ENCODE data around the gene CDPF1. TPM values are rescaled to one million over a fixed set of nuclear protein-coding genes. Genes with fewer than 3 reads are reported as not detected.
"Not testable (repeated sequence)": the region's sequence is repeated elsewhere in the genome, so short reads cannot be mapped to it uniquely, and the experiment has no call there.

Gene CDPF1
- total RNA-seq, 3 donors from 2014 or later, result 6.6 to 10.4 (median 6.7) TPM

DNA sequence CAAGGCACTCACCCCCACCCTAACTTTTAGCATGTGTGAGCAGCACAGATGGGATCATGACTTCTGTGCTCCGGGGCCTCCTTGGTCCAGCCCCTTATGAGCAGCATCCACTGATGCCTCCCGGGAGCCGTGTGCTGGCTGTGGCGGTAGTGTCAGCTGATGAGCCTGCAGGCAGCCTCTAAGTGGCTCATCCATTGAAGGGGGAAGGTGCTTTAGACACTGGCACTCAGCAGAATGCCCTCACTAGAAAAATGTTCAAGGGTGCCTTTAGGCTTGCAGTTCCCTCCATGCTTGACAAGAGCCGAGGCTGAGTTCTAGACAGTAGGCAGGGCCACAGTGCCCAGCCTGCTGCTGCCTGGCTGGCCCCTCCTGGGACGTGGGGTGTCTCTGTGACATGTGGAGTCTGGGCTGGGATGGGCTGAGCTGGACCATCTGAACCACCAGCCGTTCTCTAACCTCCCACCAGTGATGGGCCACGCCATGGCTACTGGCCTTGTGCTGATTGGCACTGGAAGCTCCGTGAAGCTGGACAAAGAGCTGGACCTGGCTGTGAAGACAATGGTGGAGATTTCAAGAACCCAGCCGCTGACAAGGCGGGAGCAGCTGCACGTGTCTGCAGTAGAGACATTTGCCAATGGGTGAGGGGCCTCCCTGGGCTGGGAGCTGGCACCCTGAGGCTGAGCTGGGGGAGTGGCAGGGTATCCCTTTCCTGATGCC, 23.5 kb upstream of the CDPF1 start:
- no peak for ATAC-seq
- intact Hi-C loops (cut with DNase I, micrococcal nuclease), result no loop called here
- TF ChIP-seq, protein P1, sequence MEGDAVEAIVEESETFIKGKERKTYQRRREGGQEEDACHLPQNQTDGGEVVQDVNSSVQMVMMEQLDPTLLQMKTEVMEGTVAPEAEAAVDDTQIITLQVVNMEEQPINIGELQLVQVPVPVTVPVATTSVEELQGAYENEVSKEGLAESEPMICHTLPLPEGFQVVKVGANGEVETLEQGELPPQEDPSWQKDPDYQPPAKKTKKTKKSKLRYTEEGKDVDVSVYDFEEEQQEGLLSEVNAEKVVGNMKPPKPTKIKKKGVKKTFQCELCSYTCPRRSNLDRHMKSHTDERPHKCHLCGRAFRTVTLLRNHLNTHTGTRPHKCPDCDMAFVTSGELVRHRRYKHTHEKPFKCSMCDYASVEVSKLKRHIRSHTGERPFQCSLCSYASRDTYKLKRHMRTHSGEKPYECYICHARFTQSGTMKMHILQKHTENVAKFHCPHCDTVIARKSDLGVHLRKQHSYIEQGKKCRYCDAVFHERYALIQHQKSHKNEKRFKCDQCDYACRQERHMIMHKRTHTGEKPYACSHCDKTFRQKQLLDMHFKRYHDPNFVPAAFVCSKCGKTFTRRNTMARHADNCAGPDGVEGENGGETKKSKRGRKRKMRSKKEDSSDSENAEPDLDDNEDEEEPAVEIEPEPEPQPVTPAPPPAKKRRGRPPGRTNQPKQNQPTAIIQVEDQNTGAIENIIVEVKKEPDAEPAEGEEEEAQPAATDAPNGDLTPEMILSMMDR (IDR thresholded peaks at IDR 0.05), result no peak
- peak in 1 of 3 donors; percentile 9 for DNase-seq
- Histone ChIP-seq H3K4me1 (ENCODE audit: low read depth) (peaks cover 9% of the 10 kb centered on the region), H3K36me3 (ENCODE audit: low read depth) (peaks cover 11% of the 10 kb centered on the region), H3K9me3 (no peaks in the 10 kb centered on the region), H3K4me3 (no peak overlapping the region)

DNA sequence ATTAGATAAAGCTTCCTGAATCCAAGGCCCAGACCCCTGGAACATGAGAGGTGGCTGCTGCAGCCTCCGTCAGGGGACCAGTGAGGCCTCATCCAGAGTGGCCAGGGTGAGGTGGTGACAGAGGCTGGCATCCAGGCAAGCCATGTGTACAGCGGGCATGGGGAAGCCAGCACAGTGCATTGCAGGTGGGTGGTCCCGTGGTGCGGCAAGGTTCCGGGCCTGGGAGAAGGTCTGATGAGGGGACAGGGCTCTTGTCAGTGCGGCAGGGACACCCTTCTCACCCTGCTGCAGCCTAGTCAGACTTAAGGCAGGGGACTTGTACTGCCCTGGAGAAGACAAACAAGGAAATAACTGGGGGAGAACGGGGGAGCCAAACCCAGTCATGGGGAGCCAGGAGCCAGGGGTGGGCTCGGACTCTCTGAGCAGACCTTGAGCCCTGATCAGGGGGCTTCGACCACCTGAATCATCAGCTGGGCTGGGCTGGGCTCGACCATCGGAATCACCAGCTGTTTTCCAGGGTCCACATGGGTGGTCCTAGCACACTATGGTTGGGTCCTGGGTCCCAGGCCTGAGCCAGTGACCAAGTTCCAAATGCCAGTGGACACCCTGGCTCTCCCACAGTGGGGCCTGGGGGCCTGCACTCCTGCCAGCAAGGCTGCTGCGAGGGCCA, 22.8 kb upstream of the CDPF1 start:
- Histone ChIP-seq H3K4me1 (ENCODE audit: low read depth) (peaks cover 9% of the 10 kb centered on the region), H3K9me3 (no peaks in the 10 kb centered on the region), H3K36me3 (ENCODE audit: low read depth) (peaks cover 5% of the 10 kb centered on the region), H3K4me3 (no peak overlapping the region)
- intact Hi-C loops (cut with DNase I, micrococcal nuclease), result no loop called here
- TF ChIP-seq, protein P1 (IDR thresholded peaks at IDR 0.05), result no peak
- ATAC-seq (no peak), DNase-seq (peak in 1 of 3 donors; percentile 17)

DNA sequence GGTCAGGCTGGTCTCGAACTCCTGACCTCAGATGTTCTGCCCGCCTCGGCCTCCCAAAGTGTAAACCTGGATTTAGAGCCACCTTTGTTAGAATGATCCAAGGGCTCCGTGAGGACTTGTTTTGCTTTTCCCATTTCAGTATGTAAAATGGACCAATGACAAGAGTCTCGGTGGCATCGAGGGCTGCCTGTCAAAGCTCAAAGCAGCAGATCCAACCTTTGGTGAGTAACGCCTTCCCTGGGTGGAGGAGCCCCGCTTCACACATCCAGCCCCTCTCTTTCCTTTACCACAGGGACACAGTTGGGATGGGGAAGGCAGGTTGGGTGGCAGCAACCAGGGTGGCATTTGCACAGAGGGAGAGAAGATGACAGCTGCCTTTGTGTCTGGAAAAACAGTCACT, 22.1 kb upstream of the CDPF1 start:
- no peaks in the 10 kb centered on the region for H3K9me3 ChIP-seq
- peak in 1 of 3 donors; percentile 9 for DNase-seq
- TF ChIP-seq, protein P1 (IDR thresholded peaks at IDR 0.05), result no peak
- H3K36me3 ChIP-seq (ENCODE audit: low read depth), result peaks cover 5% of the 10 kb centered on the region
- H3K4me3 ChIP-seq, result no peak overlapping the region
- no peak for ATAC-seq
- intact Hi-C loops (cut with DNase I, micrococcal nuclease), result no loop called here
- H3K4me1 ChIP-seq (ENCODE audit: low read depth), result peaks cover 9% of the 10 kb centered on the region

DNA sequence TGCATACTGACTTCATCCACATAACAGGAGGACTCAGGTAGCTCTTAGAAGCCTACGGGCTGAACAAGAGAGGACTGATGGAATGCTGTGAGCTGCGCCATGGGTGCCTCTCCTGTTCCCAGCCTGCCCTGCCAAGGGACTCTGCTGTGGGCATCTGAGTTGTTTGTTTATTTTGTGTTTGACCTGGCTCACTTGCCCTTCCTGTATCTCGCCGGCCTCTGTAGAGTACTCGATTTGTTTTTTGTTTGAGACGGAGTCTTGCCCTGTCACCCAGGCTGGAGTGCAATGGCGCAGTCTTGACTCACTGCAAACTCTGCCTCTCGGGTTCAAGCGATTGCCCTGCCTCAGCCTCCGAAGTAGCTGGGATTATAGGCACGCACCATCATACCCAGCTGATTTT, 19.5 kb upstream of the CDPF1 start:
- Histone ChIP-seq H3K9me3 (no peaks in the 10 kb centered on the region), H3K4me1 (ENCODE audit: low read depth) (peaks cover 14% of the 10 kb centered on the region), H3K4me3 (no peak overlapping the region), H3K36me3 (ENCODE audit: low read depth) (peaks cover 5% of the 10 kb centered on the region)
- intact Hi-C loops (cut with DNase I, micrococcal nuclease), result no loop called here
- DNase-seq, result peak in 1 of 3 donors; percentile 21
- TF ChIP-seq, protein P1 (IDR thresholded peaks at IDR 0.05), result no peak
- no peak for ATAC-seq

DNA sequence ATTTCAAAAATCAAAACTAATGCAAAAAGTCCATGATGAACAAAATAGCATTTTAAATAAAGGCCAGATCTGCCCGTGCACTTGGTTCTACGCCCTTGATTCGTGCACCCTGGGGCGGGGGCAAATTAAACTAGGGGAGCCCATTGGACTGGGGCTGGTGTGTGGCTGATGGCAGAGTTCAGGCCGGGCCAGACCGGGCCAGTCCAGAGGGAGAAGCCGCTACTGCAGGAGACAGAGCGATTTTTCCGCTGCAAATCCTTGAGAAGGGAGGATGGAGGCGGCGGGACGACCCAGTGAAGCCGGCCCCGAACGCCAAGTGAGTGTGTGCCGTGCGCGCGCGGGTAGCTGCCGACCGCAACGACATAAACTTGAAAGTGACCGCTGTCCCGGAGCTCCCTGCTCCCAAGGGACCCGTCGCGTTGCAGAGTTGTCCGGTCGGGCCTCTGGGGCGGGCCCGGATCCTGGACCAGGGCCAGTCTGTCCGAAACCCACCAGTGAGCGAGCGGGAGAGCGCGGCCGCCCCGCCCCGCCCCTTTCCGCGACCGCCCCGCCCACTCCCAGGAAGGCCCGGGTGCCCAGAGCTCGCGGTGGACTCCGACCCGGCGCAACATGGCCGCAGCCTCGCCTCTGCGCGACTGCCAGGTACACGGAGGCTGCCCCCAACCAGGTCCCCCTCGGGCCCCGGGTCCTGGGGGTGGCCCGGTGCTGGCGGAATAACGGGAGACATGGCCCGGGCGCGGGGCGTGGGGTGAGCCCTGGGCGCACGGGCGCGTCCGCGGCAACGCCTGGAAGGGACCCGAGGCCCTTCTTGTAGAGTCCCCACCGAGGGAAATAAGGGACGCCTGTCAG, 17.6 kb upstream of the CDPF1 start, which contains the start of gene TTC38:
Gene TTC38, plus strand, starts transcription at position 578 of the 849 bp plus-strand sequence. Its CDS starts 32 bp downstream, at position 610.
- Histone ChIP-seq H3K36me3 (ENCODE audit: low read depth) (no peaks in the 10 kb centered on the region), H3K9me3 (no peaks in the 10 kb centered on the region), H3K4me3 (peak within 1 kb of the TSS; percentile 60), H3K4me1 (ENCODE audit: low read depth) (peaks cover 16% of the 10 kb centered on the region)
- ATAC-seq, result peak; percentile 94
- peak; percentile 94 to 95 (median 95) for DNase-seq
- TF ChIP-seq, protein P1 (IDR thresholded peaks at IDR 0.05), result no peak
- intact Hi-C loops (cut with DNase I, micrococcal nuclease), result no loop called here

DNA sequence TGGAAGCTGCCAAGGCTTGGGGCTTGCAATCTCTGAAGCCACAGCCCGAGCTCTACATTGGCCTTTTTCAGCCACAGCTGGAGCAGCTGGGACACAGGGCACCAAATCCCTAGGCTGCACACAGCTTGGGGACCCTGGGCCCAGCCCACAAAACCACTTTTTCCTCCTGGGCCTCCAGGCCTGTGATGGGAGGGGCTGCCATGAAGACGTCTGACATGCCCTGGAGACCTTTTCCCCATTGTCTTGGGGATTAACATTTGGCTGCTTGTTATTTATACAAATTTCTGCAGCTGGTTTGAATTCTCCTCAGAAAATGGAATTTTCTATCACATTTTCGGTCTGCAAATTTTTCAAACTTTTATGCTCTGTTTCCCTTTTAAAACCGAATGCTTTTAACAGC, 15.5 kb upstream of the CDPF1 start:
- H3K4me1 ChIP-seq (ENCODE audit: low read depth), result peaks cover 16% of the 10 kb centered on the region
- H3K4me3 ChIP-seq; H3K9me3 ChIP-seq; intact Hi-C loops (cut with DNase I, micrococcal nuclease); ATAC-seq; H3K36me3 ChIP-seq (ENCODE audit: low read depth): not testable (repeated sequence)
- peak in 1 of 3 donors; percentile 25 for DNase-seq

DNA sequence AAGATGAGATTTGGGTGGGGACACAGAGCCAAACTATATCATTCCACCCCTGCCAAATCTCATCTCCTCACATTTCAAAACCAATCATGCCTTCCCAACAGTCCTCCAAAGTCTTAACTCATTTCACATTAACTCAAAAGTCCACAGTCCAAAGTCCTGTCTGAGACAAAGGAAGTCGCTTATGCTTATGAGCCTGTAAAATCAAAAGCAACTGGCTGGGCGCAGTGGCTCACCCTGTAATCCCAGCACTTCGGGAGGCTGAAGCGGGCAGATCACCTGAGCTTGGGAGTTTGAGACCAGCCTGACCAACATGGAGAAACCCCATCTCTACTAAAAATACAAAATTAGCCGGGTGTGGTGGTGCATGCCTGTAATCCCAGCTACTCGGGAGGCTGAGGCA, 14.4 kb upstream of the CDPF1 start:
- H3K9me3 ChIP-seq; intact Hi-C loops (cut with DNase I, micrococcal nuclease); H3K4me3 ChIP-seq; H3K36me3 ChIP-seq (ENCODE audit: low read depth): not testable (repeated sequence)
- H3K4me1 ChIP-seq (ENCODE audit: low read depth), result peaks cover 15% of the 10 kb centered on the region
- DNase-seq (peak in 2 of 3 donors; percentile 75 to 81), ATAC-seq (peak; percentile 54)

All from mucosa of descending colon (tissue), 3 donors.